ENCODE results near the gene CYP27B1.
"Not testable (repeated sequence)": the region's sequence is repeated elsewhere in the genome, so short reads cannot be mapped to it uniquely, and the experiment has no call there.

Gene CYP27B1

GRCh38 chr12:57719777-57720605, 46.9 kb downstream of the CYP27B1 start:
- no peak for DNase-seq

GRCh38 chr12:57718641-57719528, 48.0 kb downstream of the CYP27B1 start:
- no peak for DNase-seq

- DNase-seq: no peak
Observed at GRCh38 chr12:57717846-57718640, 48.8 kb downstream of the CYP27B1 start.

- DNase-seq: no peak
Observed at GRCh38 chr12:57717131-57717530, 49.7 kb downstream of the CYP27B1 start.

- DNase-seq: no peak
Observed at GRCh38 chr12:57716305-57716704, 50.6 kb downstream of the CYP27B1 start.

- no peak for DNase-seq
Observed at GRCh38 chr12:57715786-57716185, 51.1 kb downstream of the CYP27B1 start.

GRCh38 chr12:57715036-57715748, 51.7 kb downstream of the CYP27B1 start:
- DNase-seq: not testable (repeated sequence)

- DNase-seq: no peak
Observed at GRCh38 chr12:57713209-57713608, 53.7 kb downstream of the CYP27B1 start.

GRCh38 chr12:57712701-57713100, 54.2 kb downstream of the CYP27B1 start:
- DNase-seq: no peak

All from DMS79 treated with DMSO at 0.1 percent for 48 hours (cell line).